BLaER1 (cell line): ENCODE results near the gene LAPTM5.
"Not testable (repeated sequence)": the region's sequence is repeated elsewhere in the genome, so short reads cannot be mapped to it uniquely, and the experiment has no call there.

Experiments used
- H3K27ac ChIP-seq: shearing (Covaris generic); formaldehyde crosslinking; 2 replicates; pipeline ENCODE4 v1.8.1; 2022
- H3K27me3 ChIP-seq: shearing (Covaris generic); formaldehyde crosslinking; 2 replicates; pipeline ENCODE4 v1.8.1; 2022
- H3K36me3 ChIP-seq: shearing (Covaris generic); formaldehyde crosslinking; 2 replicates; pipeline ENCODE4 v1.8.1; 2022
- H3K4me1 ChIP-seq: shearing (Covaris generic); formaldehyde crosslinking; 2 replicates; pipeline ENCODE4 v1.8.1; 2022
- H3K4me2 ChIP-seq: shearing (Covaris generic); formaldehyde crosslinking; 2 replicates; pipeline ENCODE4 v1.8.1; 2022
- H3K4me3 ChIP-seq: shearing (Covaris generic); formaldehyde crosslinking; 2 replicates; pipeline ENCODE4 v1.8.1; 2022
- H3K9ac ChIP-seq: shearing (Covaris generic); formaldehyde crosslinking; 2 replicates; pipeline ENCODE4 v1.8.1; 2022
- H3K9me3 ChIP-seq: shearing (Covaris generic); formaldehyde crosslinking; 2 replicates; pipeline ENCODE4 v1.8.1; 2022
- H4K20me1 ChIP-seq: shearing (Covaris generic); formaldehyde crosslinking; 2 replicates; pipeline ENCODE4 v1.8.1; 2022
- Cebpa-rat ChIP-seq: shearing (Covaris generic); IDR thresholded peaks from 2 replicates; pipeline ENCODE4 v1.8.1; 2022

The LAPTM5 gene

DNA sequence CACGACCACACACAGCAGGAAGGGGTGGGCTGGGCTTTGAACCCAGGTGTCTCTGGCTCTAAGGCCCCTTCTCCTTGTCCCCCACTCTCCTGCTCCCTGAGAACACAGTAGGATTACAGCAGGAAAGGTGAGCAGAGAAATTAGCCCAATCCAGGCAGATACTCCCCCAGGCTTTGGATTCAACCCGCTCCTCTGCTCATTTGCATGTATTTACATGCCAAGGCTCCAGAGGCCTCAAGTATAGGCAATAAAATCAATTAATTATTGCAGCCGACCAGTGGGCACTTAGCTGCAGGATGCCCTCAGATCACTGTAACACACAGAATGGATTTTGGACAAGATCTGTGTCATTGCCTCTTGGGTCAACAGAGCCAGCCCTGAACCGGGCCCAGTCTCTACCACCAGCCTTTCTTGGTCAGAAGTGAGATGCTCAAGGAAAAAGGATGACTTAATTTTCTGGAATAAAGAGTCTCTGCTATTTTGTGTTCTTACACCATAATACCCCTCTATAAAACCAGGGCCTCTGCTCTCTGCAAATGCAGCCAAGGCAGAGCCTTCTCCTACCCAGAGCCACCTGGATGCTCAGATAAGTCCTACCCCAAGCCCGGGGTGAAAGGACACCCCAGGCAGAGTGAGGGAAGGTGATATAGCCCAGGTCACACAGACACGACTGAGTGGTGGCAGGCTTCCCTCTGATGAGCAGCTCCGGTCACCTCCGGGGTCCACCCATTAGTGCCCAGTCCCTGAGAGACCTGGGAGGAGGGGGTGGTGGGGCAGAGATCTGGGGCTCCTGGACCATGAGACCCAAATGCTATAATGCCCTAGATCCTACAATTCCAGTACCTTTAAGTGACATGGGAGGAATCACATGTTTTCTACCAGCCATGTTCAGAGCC, 63.0 kb downstream of the LAPTM5 start:
- Histone ChIP-seq H3K9ac (no peak overlapping the region), H3K4me2 (no peak overlapping the region), H3K27me3 (no peaks in the 10 kb centered on the region), H3K4me3 (no peak overlapping the region), H4K20me1 (no peaks in the 10 kb centered on the region), H3K36me3 (no peaks in the 10 kb centered on the region), H3K9me3 (no peaks in the 10 kb centered on the region), H3K4me1 (peaks cover 50% of the 10 kb centered on the region), H3K27ac (no peak overlapping the region)
- no peak for TF ChIP-seq Cebpa-rat

- no peak for TF ChIP-seq Cebpa-rat
- no peak overlapping the region for H3K27ac ChIP-seq
- H3K9me3 ChIP-seq, result no peaks in the 10 kb centered on the region
- peaks cover 51% of the 10 kb centered on the region for H3K4me1 ChIP-seq
- no peaks in the 10 kb centered on the region for H3K27me3 ChIP-seq
- no peak overlapping the region for H3K4me3 ChIP-seq
- no peaks in the 10 kb centered on the region for H4K20me1 ChIP-seq
- H3K36me3 ChIP-seq, result no peaks in the 10 kb centered on the region
- no peak overlapping the region for H3K9ac ChIP-seq
- no peak overlapping the region for H3K4me2 ChIP-seq
Measured at GRCh38 chr1:30693822-30694221, 63.8 kb downstream of the LAPTM5 start.

DNA sequence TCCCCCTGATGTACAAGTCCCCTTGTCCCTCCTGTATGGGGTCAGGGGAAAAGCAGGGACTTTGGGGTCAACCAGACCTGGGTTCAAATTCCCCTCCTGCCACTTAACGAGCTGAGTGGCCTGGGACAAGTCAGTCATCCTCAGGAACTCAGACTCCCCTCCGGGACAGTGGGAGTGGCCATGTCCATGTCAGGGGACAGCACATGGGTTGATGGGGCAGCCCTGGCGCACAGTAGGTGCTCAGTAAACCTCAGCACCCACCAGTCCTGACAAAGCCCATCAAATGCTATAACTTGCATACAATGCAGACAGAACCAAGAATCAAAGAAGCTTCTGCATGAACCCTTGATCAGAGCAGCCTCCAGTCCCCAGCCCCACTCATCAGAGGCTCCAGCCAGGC, 64.2 kb downstream of the LAPTM5 start:
- Histone ChIP-seq H3K36me3 (no peaks in the 10 kb centered on the region), H3K4me2 (no peak overlapping the region), H4K20me1 (no peaks in the 10 kb centered on the region), H3K4me3 (no peak overlapping the region), H3K27me3 (no peaks in the 10 kb centered on the region), H3K27ac (no peak overlapping the region), H3K9me3 (no peaks in the 10 kb centered on the region), H3K4me1 (peaks cover 50% of the 10 kb centered on the region), H3K9ac (no peak overlapping the region)
- no peak for TF ChIP-seq Cebpa-rat

DNA sequence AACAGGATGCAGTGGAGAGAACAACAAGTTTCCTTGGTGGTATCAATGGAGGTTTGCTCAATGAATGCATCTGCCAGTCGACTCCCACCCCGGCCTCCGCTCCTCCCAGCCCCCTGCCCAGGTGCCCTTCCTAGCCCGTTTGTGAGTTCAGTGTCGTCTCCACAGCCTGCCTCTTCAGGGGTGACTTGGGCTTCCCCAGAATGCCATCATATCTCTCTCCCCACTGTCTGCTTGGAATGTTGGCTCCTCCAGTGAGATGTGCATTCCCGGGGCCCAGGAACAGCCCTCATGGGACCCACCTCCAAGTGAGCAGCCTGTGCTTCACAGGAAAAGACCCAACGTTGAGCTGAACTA, 64.6 kb downstream of the LAPTM5 start:
- Histone ChIP-seq H3K4me2 (no peak overlapping the region), H3K27me3 (no peaks in the 10 kb centered on the region), H3K4me3 (no peak overlapping the region), H3K27ac (no peak overlapping the region), H3K36me3 (no peaks in the 10 kb centered on the region), H3K4me1 (peaks cover 45% of the 10 kb centered on the region), H3K9me3 (no peaks in the 10 kb centered on the region), H3K9ac (no peak overlapping the region), H4K20me1 (no peaks in the 10 kb centered on the region)
- TF ChIP-seq Cebpa-rat, result no peak

- no peak overlapping the region for H3K9ac ChIP-seq
- H3K27ac ChIP-seq, result no peak overlapping the region
- peaks cover 40% of the 10 kb centered on the region for H3K4me1 ChIP-seq
- H3K9me3 ChIP-seq, result no peaks in the 10 kb centered on the region
- H3K36me3 ChIP-seq, result no peaks in the 10 kb centered on the region
- H4K20me1 ChIP-seq, result no peaks in the 10 kb centered on the region
- H3K27me3 ChIP-seq, result no peaks in the 10 kb centered on the region
- H3K4me2 ChIP-seq, result no peak overlapping the region
- no peak for TF ChIP-seq Cebpa-rat
- no peak overlapping the region for H3K4me3 ChIP-seq
Measured at GRCh38 chr1:30692201-30692947, 65.2 kb downstream of the LAPTM5 start.

GRCh38 chr1:30691480-30691879, 66.1 kb downstream of the LAPTM5 start:
- Histone ChIP-seq H3K36me3 (no peaks in the 10 kb centered on the region), H3K27me3 (peaks cover 1% of the 10 kb centered on the region; the same call in 1 of the 2 replicates), H3K4me3 (no peak overlapping the region), H3K4me2 (no peak overlapping the region), H3K9me3 (no peaks in the 10 kb centered on the region), H3K4me1 (peaks cover 40% of the 10 kb centered on the region), H3K27ac (no peak overlapping the region), H3K9ac (no peak overlapping the region), H4K20me1 (no peaks in the 10 kb centered on the region)
- TF ChIP-seq Cebpa-rat, result no peak

- no peaks in the 10 kb centered on the region for H3K9me3 ChIP-seq
- peaks cover 43% of the 10 kb centered on the region for H3K4me1 ChIP-seq
- no peak overlapping the region for H3K27ac ChIP-seq
- TF ChIP-seq Cebpa-rat, result no peak
- H3K4me3 ChIP-seq, result no peak overlapping the region
- H3K27me3 ChIP-seq, result peaks cover 15% of the 10 kb centered on the region
- peak overlapping the region; percentile 82 for H3K4me2 ChIP-seq
- no peaks in the 10 kb centered on the region for H3K36me3 ChIP-seq
- H4K20me1 ChIP-seq, result no peaks in the 10 kb centered on the region
- H3K9ac ChIP-seq, result no peak overlapping the region
Measured at GRCh38 chr1:30689901-30690645, 67.5 kb downstream of the LAPTM5 start.

GRCh38 chr1:30688920-30689794, 68.4 kb downstream of the LAPTM5 start:
- Histone ChIP-seq H3K9ac (no peak overlapping the region), H3K27ac (no peak overlapping the region)

GRCh38 chr1:30688516-30688915, 69.1 kb downstream of the LAPTM5 start:
- H3K27ac ChIP-seq, H3K9me3 ChIP-seq, H3K4me3 ChIP-seq, H4K20me1 ChIP-seq, H3K9ac ChIP-seq, H3K36me3 ChIP-seq: not testable (repeated sequence)
- peaks cover 31% of the 10 kb centered on the region for H3K27me3 ChIP-seq
- H3K4me1 ChIP-seq, result peaks cover 43% of the 10 kb centered on the region
- H3K4me2 ChIP-seq, result peak overlapping the region; percentile 82

More at GRCh38 chr1:30688920-30689794, 68.4 kb downstream of the LAPTM5 start:
- Histone ChIP-seq H3K4me1 (peaks cover 43% of the 10 kb centered on the region), H3K27me3 (peaks cover 25% of the 10 kb centered on the region), H3K4me2 (peak overlapping the region; percentile 82), H4K20me1 (no peaks in the 10 kb centered on the region), H3K4me3 (no peak overlapping the region), H3K9me3 (no peaks in the 10 kb centered on the region), H3K36me3 (no peaks in the 10 kb centered on the region)
- TF ChIP-seq Cebpa-rat, result no peak
